Urothelium cell line (cell line): ENCODE results near the gene TTLL5.
A peak's percentile ranks its signal among the peaks of the same experiment; 100 is the strongest.
"Not testable (repeated sequence)": the region's sequence is repeated elsewhere in the genome, so short reads cannot be mapped to it uniquely, and the experiment has no call there.

Source experiments
- DNase-seq: peaks from one replicate; pipeline ENCODE4 v3.0.0; 2011; ENCODE audit warnings: low spot score, mixed read lengths
- FAIRE-seq: peaks from 2 replicates; lab custom pipeline; 2011; peaks lifted over from hg19 to GRCh38; lab: Jason Lieb, UNC

TTLL5 gene

GRCh38 chr14:75904311-75904710 lies 243.3 kb downstream of the TTLL5 start:
- DNase-seq (no peak), FAIRE-seq (no peak)

- DNase-seq = no peak
- no peak for FAIRE-seq
Observed at GRCh38 chr14:75905147-75905904, 244.3 kb downstream of the TTLL5 start.

GRCh38 chr14:75906228-75906627 lies 245.2 kb downstream of the TTLL5 start:
- DNase-seq (no peak), FAIRE-seq (no peak)

- DNase-seq (peak; percentile 64), FAIRE-seq (no peak)
Observed at GRCh38 chr14:75906680-75907280, 245.7 kb downstream of the TTLL5 start.

GRCh38 chr14:75907756-75908359 lies 246.8 kb downstream of the TTLL5 start:
- no peak for DNase-seq
- no peak for FAIRE-seq

- DNase-seq (no peak), FAIRE-seq (no peak)
Observed at GRCh38 chr14:75909630-75910029, 248.6 kb downstream of the TTLL5 start.

- DNase-seq (no peak), FAIRE-seq (no peak)
Observed at GRCh38 chr14:75910048-75910447, 249.0 kb downstream of the TTLL5 start.

- DNase-seq (no peak), FAIRE-seq (no peak)
Observed at GRCh38 chr14:75911883-75912282, 250.8 kb downstream of the TTLL5 start.

GRCh38 chr14:75913183-75913582 lies 252.1 kb downstream of the TTLL5 start:
- no peak for DNase-seq
- FAIRE-seq = no peak

GRCh38 chr14:75915045-75915444 lies 254.0 kb downstream of the TTLL5 start:
- FAIRE-seq = no peak
- no peak for DNase-seq

- FAIRE-seq = no peak
- DNase-seq = no peak
Observed at GRCh38 chr14:75917322-75917945, 256.4 kb downstream of the TTLL5 start.

GRCh38 chr14:75917946-75918335 lies 256.9 kb downstream of the TTLL5 start:
- no peak for FAIRE-seq
- DNase-seq = no peak

- not testable (repeated sequence) for FAIRE-seq, DNase-seq
Observed at GRCh38 chr14:75920421-75920820, 259.4 kb downstream of the TTLL5 start.

GRCh38 chr14:75925141-75925840 lies 264.2 kb downstream of the TTLL5 start:
- not testable (repeated sequence) for FAIRE-seq

GRCh38 chr14:75926431-75927115 lies 265.5 kb downstream of the TTLL5 start:
- DNase-seq (no peak), FAIRE-seq (no peak)

More at GRCh38 chr14:75925141-75925840, 264.2 kb downstream of the TTLL5 start:
- not testable (repeated sequence) for DNase-seq

GRCh38 chr14:75927564-75928087 lies 266.6 kb downstream of the TTLL5 start:
- FAIRE-seq (peak; percentile 66), DNase-seq (no peak)

- no peak for DNase-seq
- FAIRE-seq = no peak
Observed at GRCh38 chr14:75928690-75929181, 267.7 kb downstream of the TTLL5 start.

GRCh38 chr14:75933712-75934296 lies 272.8 kb downstream of the TTLL5 start:
- no peak for DNase-seq
- FAIRE-seq = no peak

GRCh38 chr14:75934998-75935628 lies 274.1 kb downstream of the TTLL5 start:
- no peak for FAIRE-seq
- no peak for DNase-seq
